Endothelial cell of umbilical vein (primary cell): ENCODE measurements around the gene NES.
A peak's percentile ranks its signal among the peaks of the same experiment; 100 is the strongest.

ENCODE experiments used
- CTCF ChIP-seq, 2 donors: IDR thresholded peaks; 1 replicate in 1 of 2; 2 replicates in 1 of 2; pipeline ENCODE4 v1.5.1; 2011; ENCODE audit warnings: low read length in 2 of 2, mild to moderate bottlenecking in 2 of 2, moderate library complexity in 2 of 2, control low read depth in 1 of 2, inconsistent platforms in 1 of 2, low read depth in 1 of 2; ENCODE audit not compliant: insufficient read depth in 1 of 2; ENCODE audit errors: extremely low read depth in 1 of 2
- EZH2 ChIP-seq: IDR thresholded peaks from 2 replicates; pipeline ENCODE4 v1.6.1; 2012; ENCODE audit warnings: borderline replicate concordance, low read depth, mild to moderate bottlenecking, moderate library complexity, low read length, inconsistent platforms; ENCODE audit not compliant: severe bottlenecking
- MYC ChIP-seq: IDR thresholded peaks from one replicate; pipeline ENCODE4 v1.6.1; 2011; ENCODE audit warnings: mild to moderate bottlenecking, low read depth, low read length
- POLR2A ChIP-seq: IDR thresholded peaks from 2 replicates; pipeline ENCODE4 v1.6.1; 2012; ENCODE audit warnings: low read depth, mild to moderate bottlenecking, control low read depth, low read length
- POLR2AphosphoS5 ChIP-seq: IDR thresholded peaks from 2 replicates; pipeline ENCODE4 v1.6.1; 2012; ENCODE audit warnings: low read depth, mild to moderate bottlenecking, control low read depth, low read length, moderate library complexity; ENCODE audit not compliant: insufficient read depth

GRCh38 chr1:156673387-156674121 is 3.7 kb downstream of the NES start:
- TF ChIP-seq CTCF (IDR thresholded peaks at IDR 0.05; ENCODE audit: extremely low read depth in 1 of 2, insufficient read depth in 1 of 2, low read depth in 1 of 2, low read length in 2 of 2) (no peak), POLR2AphosphoS5 (peak; percentile 10), POLR2A (no peak), EZH2 (no peak), MYC (no peak)
